Uterus (tissue), 2 donors: ENCODE measurements around the gene ACKR3.

Source experiments
- CTCF ChIP-seq, 4 experiments: fragments of 200-600 bp in 2 of 4; fragments of 450-650 bp in 2 of 4; sonication (generic) in 2 of 4; IDR thresholded peaks; one replicate each; pipeline ENCODE4 v1.5.1; 2016 to 2019; ENCODE audit warnings: antibody characterized with exemption in 4 of 4, mild to moderate bottlenecking in 2 of 4, moderate library complexity in 1 of 4
- POLR2A ChIP-seq, 2 donors: fragments of 450-650 bp; IDR thresholded peaks; one replicate each; pipeline ENCODE4 v1.6.1; 2016; ENCODE audit warnings: antibody characterized with exemption in 2 of 2, mild to moderate bottlenecking in 1 of 2, moderate library complexity in 1 of 2

DNA sequence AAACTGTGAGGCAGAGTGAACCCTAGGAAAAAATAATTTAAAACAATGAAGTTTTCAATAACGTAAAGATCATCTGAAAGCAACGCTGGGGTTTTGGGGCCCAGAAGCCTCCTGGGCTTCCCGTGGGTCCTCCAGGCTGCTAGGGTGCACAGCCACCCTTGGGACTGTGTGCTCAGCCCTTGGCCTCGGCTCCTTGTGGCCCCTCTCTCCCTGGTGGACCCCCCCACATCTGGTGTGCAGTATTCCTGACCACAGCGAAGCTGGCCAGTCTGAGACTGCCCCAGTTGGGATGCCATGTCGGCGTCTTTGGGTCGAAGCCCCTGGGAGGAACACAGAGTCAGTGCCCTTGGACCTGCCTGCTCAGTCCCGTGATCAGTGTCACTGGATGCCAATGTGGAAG, 53.0 kb downstream of the ACKR3 start:
- TF ChIP-seq POLR2A (IDR thresholded peaks at IDR 0.05): no peak
- no peak for TF ChIP-seq CTCF (IDR thresholded peaks at IDR 0.05)
